Renal pelvis (tissue), 4 donors: Measurements from ENCODE around the gene SDK1. TPM values are rescaled to one million over a fixed set of nuclear protein-coding genes. Genes with fewer than 3 reads are reported as not detected.
"Not testable (repeated sequence)": the region's sequence is repeated elsewhere in the genome, so short reads cannot be mapped to it uniquely, and the experiment has no call there.

Experiments used
- DNase-seq: peaks from one replicate; pipeline ENCODE4 v3.0.0-alpha.2; 2013
- polyA plus RNA-seq, 3 donors: library from polyadenylated mRNA; unstranded; fragments of 120-200 nt; gene quantifications; one replicate each; pipeline ENCODE4 v1.2.1, GENCODE V29; 2013; ENCODE audit not compliant: insufficient read length in 3 of 3

Gene SDK1
- polyA plus RNA-seq, 3 donors = 7.5 to 8.9 (median 8.4) TPM

GRCh38 chr7:4073052-4073451 lies 772.0 kb downstream of the SDK1 start:
- DNase-seq = no peak

GRCh38 chr7:4073750-4074149 lies 772.7 kb downstream of the SDK1 start:
- DNase-seq = no peak

- no peak for DNase-seq
These were observed 773.4 kb downstream of the SDK1 start for GRCh38 chr7:4074407-4074806.

GRCh38 chr7:4074994-4075393 lies 773.9 kb downstream of the SDK1 start:
- DNase-seq = no peak

- DNase-seq = no peak
These were observed 775.7 kb downstream of the SDK1 start for GRCh38 chr7:4076701-4077294.

- no peak for DNase-seq
These were observed 776.9 kb downstream of the SDK1 start for GRCh38 chr7:4077980-4078379.

GRCh38 chr7:4078580-4078979 lies 777.5 kb downstream of the SDK1 start:
- DNase-seq = no peak

- no peak for DNase-seq
These were observed 778.3 kb downstream of the SDK1 start for GRCh38 chr7:4079366-4079765.

GRCh38 chr7:4079956-4080355 lies 778.9 kb downstream of the SDK1 start:
- DNase-seq = no peak

GRCh38 chr7:4080954-4081353 lies 779.9 kb downstream of the SDK1 start:
- DNase-seq = no peak

GRCh38 chr7:4083513-4083912 lies 782.5 kb downstream of the SDK1 start:
- DNase-seq = no peak

- DNase-seq = no peak
These were observed 783.2 kb downstream of the SDK1 start for GRCh38 chr7:4084271-4084670.

- no peak for DNase-seq
These were observed 785.1 kb downstream of the SDK1 start for GRCh38 chr7:4085937-4086691.

- no peak for DNase-seq
These were observed 785.7 kb downstream of the SDK1 start for GRCh38 chr7:4086723-4087122.

GRCh38 chr7:4091767-4092166 lies 790.7 kb downstream of the SDK1 start:
- no peak for DNase-seq

GRCh38 chr7:4093035-4093434 lies 792.0 kb downstream of the SDK1 start:
- DNase-seq = no peak

- DNase-seq = no peak
These were observed 792.4 kb downstream of the SDK1 start for GRCh38 chr7:4093483-4093882.

GRCh38 chr7:4094158-4094557 lies 793.1 kb downstream of the SDK1 start:
- not testable (repeated sequence) for DNase-seq

GRCh38 chr7:4097001-4097609 lies 796.1 kb downstream of the SDK1 start:
- no peak for DNase-seq

GRCh38 chr7:4098169-4098568 lies 797.1 kb downstream of the SDK1 start:
- DNase-seq = no peak

- DNase-seq = no peak
These were observed 798.6 kb downstream of the SDK1 start for GRCh38 chr7:4099651-4100050.

- no peak for DNase-seq
These were observed 799.1 kb downstream of the SDK1 start for GRCh38 chr7:4100148-4100547.

- no peak for DNase-seq
These were observed 799.6 kb downstream of the SDK1 start for GRCh38 chr7:4100691-4101090.
